ENCODE measurements around the gene LILRA1.
"Not testable (repeated sequence)": the region's sequence is repeated elsewhere in the genome, so short reads cannot be mapped to it uniquely, and the experiment has no call there.

LILRA1 gene

DNA sequence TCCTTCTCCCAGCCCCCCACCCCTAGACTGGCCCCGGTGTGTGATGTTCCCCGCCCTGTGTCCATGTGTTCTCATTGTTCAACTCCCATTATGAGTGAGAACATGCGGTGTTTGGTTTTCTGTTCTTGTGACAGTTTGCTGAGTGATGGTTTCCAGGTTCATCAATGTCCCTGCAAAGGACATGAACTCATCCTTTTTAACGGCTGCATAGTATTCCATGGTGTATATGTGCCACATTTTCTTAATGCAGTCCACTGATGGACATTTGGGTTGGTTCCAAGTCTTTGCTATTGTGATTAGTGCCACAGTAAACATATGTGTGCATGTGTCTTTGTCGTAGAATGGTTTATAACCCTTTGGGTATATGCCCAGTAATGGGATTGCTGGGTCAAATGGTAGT lies 15.2 kb upstream of the LILRA1 start:
- not testable (repeated sequence) for DNase-seq

DNA sequence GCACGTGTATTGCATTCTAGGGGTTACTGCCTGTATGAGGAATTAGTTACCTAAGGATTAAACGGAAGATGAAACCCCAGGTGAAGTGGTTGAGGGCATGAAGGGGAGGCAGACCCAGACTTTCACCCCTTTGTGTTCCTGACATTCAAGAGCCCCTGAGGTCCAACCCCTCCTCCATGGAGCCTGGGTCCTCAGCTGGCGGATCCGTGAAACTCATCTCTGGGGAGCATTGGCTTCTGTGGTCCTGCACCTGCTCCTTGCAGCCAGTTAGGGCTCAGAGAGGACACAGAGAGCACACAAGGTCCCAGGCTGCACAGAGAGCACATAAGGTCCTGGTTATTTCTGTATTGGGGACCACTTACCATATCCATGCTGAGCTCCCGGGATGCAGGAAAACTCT lies 7.0 kb upstream of the LILRA1 start:
- DNase-seq = no peak

- DNase-seq = no peak
Observed at GRCh38 chr19:54587026-54587425, 6.4 kb upstream of the LILRA1 start.

DNA sequence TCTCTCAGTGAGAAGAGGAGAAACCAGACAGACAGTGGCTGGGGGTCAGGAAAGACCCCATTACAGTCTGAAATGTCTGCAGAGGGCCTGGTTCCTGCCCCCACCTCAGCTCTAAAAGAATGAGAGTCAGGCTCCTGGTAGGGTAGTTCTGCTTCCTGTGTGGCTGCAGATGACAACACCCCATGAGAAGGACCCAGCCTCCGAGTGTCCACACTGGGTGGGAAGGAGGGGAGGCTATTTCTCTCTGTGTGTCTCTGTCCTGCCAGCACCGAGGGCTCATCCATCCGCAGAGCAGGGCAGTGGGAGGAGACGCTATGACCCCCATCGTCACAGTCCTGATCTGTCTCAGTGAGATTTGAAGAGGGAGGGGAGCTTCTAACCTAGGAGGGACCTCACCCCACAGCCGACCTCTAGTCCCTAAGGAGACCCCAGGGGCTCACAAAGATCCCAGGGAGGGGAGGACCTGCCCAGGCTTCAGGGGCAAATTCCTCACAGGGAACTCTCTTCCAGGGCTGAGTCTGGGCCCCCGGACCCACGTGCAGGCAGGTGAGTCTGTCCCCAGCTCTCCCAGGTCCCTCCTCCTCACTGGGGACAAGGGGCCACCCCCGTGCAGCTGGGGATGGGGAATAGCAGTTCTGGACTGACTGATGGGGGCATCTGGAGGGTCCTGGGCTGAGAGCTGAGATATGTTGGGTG lies 647 bp downstream of the LILRA1 start:
- not testable (repeated sequence) for DNase-seq

DNA sequence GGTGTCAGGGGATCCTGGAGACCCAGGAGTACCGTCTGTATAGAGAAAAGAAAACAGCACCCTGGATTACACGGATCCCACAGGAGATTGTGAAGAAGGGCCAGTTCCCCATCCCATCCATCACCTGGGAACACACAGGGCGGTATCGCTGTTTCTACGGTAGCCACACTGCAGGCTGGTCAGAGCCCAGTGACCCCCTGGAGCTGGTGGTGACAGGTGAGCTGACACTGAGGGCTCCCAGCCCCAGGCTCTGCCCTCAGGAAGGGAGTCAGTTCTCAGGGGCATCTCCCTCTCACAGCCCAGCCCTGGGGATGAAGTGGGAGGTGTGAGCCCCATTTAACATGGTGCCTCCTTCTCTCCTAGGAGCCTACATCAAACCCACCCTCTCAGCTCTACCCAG lies 1.3 kb downstream of the LILRA1 start:
- no peak for DNase-seq

GRCh38 chr19:54595680-54596436 lies 2.4 kb downstream of the LILRA1 start:
- DNase-seq = not testable (repeated sequence)

DNA sequence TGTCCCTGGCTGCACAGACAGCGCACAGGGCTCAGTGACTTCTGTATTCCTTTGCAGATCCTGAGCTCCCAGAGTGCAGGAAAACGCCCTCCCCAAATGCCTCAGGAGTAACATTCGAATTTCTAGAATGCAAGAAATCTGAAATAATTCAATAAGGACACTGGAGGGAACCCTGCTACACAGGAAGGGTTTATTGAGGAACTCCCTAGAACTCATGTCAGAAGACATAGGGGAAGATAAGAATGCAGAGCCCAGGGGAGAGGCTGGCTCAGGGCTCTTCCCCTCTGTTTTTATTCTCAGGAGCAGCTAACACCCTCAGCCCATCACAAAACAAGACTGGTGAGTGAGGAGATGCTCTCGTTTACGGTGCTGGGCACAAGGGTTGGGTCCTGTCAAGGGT lies 6.8 kb downstream of the LILRA1 start:
- DNase-seq = no peak

- DNase-seq = no peak
Observed at GRCh38 chr19:54606230-54606629, 12.8 kb downstream of the LILRA1 start.

DNA sequence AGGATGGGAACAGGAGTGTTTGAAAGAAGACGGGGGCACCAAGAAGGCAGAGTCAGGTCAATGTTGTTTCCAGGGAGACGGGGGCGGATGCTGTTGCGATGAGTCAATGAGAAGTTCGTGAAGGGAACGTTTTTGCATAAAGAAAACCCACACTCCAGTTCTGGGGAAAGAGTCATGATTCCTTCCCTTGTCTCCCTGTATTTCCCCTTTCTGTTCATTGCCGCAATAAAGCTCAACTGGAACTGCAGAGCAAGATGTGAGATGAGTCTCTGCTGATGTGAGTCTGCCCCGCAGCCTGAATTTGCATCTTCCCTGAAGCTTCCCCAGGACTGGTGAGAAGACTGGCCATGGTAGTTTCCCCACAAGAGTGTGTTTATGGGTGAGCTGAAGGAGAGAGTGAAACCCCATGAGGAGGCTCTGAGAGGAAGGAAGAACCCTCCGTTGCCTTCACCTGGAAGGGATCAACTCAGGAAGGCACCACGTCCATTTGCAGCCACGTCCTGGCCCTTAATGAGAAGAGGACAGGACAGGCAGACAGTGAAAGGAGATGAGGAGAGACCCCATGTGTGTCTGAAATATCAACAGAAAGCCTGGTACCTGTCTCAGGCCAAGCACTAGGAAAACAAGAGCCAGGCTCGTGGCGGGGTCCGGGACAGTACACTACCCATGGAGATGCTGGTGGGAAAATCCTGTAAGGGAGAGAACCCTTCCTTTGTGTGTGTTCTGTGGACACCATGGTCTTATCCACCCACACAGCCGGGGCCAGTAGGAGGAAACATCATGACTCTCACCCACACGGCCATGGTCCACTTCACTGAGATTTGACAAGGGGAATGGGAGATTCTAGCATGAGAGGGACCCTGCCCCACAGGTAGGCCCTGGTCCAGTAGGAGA lies 13.7 kb downstream of the LILRA1 start:
- DNase-seq = no peak

DNA sequence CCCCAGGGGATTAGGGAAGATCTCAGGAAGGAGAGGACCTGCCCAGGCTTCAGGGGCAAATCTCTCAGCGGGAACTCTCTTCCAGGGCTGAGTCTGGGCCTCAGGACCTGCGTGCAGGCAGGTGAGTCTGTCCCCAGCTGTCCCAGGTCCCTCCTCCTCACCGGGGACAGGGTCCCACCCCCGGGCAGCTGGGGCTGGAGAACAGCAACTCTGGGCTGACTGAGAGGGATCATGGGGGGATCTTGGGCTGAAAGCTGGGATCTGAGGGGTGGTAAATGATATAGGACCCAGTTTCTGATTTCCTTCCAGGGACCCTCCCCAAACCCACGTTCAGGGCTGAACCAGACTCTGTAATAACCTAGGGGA lies 14.3 kb downstream of the LILRA1 start:
- DNase-seq = no peak

- no peak for DNase-seq
Observed at GRCh38 chr19:54608205-54608604, 14.8 kb downstream of the LILRA1 start.

DNA sequence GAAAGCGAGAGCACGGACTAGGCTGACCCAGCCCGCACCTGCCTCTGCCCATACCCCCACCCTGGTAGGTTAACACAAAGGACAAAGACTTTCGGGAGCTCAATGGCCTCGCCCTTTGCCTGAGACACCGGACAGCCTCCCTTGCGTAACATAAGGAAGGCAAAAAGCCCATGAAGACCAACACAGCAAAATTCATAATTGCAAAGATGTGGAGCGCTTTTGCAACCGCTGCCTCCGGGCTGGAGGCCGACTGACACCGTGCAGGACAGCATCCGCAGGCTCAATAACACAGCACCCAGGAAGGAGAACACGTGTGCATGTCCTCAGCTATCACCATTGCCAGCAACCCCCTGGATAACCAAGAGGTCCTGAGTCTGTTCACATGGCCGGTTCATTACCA lies 15.4 kb downstream of the LILRA1 start:
- no peak for DNase-seq

DNA sequence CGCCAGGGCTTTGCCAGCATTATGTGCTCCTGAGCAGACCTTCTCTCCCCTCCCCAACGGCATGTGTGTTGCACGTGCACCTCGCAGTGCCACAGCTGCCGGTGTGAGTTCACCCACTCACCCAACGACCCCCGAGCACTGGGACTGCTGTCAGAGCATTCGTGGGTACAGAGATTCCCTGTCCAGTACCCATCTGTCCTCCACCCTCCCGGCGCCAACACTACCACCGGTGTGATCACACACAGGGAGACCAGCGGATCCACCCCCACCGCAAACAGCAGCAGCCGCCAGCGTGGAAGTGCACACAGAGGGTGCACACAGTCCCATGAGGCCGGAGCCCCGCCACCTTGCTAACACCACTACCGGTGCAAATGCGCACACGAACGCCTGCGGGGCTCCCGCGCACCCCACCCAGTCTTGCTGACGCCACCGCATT lies 15.9 kb downstream of the LILRA1 start:
- DNase-seq = no peak

DNA sequence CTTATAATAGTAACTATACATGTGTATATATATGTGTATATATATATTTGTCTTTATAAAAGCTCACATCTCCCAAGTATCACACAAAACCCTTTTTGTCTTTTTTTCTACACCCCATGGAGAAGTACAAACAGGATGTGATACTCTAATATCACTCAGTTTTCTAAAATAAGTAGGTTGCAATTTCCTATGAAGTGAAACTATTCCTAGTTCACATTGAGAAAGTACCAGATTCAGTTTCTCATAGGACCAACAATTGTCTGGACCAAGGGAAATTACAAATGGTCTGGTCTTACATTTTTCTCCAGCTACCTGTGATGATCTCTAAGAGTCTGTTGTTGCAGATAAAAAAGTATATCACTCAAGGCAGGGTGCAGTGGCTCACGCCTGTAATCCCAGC lies 19.0 kb downstream of the LILRA1 start:
- no peak for DNase-seq

GRCh38 chr19:54614726-54615125 lies 21.3 kb downstream of the LILRA1 start:
- no peak for DNase-seq

- no peak for DNase-seq
Observed at GRCh38 chr19:54616057-54616456, 22.6 kb downstream of the LILRA1 start.

DNA sequence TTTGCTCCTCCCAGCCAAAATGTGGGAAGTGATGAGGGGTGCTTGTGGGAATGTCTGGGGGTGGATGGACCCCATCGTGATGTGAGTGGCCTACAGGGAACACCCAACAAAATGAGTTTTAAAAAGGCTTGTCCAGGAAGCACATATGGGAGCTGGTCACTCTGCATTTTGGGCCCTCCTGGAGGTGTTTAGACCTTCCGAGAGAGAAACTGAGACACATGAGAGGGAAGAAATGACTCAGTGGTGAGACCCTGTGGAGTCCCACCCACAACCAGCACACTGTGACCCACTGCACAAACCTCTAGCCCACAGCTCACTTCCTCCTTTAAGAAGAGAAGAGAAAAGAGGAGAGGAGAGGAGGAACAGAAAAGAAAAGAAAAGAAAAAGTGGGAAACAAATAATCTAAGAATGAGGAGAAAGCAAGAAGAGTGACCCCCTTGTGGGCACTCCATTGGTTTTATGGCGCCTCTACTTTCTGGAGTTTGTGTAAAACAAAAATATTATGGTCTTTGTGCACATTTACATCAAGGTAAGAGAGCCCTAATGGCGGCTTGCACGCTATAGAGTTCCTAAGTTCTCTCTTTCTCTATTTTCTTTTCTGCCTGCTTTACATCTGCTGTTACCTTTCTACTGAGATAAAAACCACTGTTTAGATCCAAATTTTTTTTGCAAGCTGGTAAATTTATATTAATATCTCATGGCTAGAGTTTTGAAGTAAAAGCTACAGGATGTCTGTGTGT lies 23.6 kb downstream of the LILRA1 start:
- DNase-seq = no peak

GRCh38 chr19:54620464-54620863 lies 27.0 kb downstream of the LILRA1 start:
- no peak for DNase-seq

- no peak for DNase-seq
Observed at GRCh38 chr19:54622431-54622830, 29.0 kb downstream of the LILRA1 start.

DNA sequence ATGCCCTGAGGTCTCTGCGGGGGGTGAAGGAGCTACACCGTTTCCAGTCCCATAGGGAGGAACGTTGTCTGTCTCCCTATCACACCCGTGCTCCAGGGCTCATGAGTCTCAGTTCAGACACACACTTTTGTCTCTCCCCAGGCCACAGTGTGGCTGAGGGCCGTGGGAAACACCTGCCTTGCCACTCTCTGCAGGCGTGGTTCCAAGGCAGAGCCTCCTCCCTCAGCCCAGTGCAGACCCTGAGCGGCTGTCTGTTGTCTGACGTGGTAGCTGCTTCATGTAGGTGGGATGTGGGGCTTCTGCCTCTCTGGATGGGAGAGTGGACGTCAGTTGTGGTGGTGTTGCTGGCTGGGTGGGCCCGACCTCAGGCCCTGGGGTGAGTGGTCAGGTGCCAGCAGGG lies 30.8 kb downstream of the LILRA1 start:
- DNase-seq = not testable (repeated sequence)

DNA sequence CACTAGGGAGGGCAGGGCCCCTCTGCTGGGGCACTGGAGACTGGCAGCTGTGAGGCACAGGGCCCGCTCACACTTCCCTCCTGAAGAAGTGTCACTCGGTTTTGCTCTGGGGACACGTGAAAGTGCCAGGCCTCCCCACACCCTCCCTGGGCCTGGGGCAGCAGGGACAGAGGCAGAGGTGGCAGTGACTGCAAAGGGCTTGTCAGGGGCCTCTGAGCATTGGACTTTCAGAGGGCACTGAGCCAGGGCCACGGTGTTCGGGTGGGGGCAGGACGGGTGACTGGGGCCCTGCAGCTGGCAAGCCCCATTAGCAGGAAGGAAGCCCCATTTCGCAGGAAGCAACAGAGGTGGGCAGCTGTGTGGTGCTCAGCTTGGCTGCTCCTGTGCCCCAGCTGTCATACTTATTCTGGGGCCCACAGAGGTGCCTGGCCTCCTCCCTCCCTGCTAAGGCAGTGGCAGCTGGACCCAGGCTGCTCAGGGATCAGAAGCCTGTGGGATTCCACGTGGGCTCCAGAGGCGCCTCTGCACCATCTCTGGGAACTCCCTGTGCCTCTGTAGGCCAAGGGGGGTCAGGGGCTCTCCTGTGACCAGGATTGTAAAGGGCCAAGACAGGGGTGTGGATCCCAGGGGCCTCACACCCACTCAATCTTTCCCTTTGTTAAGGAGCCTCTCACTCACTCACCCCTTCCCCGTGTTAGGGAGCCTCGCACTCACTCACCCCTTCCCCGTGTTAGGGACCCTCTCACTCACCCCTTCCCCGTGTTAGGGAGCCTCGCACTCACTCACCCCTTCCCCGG lies 31.7 kb downstream of the LILRA1 start:
- DNase-seq = not testable (repeated sequence)

DNA sequence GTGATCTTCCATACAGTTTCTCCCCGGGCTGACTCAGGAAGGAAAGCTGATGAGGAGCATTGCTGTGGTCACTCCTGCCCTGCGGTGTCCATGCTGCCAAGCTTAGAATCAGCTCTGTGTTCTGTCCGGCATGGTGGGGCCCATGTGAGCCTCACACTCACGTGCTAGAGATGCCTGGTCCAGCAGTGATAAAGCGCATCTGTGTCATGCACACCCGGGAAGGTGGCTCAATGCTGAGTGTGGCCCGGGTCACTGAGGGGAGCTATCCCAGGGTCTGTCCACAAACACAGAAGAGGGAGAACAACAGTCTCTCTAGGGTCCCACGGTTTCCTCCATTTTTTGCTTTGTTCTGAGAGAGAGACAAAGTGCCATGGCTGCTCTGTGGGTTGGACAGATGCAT lies 33.3 kb downstream of the LILRA1 start:
- no peak for DNase-seq
